GM19025 (cell line): ENCODE measurements around the gene MT4.
"Not testable (repeated sequence)": the region's sequence is repeated elsewhere in the genome, so short reads cannot be mapped to it uniquely, and the experiment has no call there.

ENCODE experiments used
- ATAC-seq: cut with Tn5 transposase; IDR thresholded peaks from one replicate; pipeline ENCODE4 v1.9.1; 2021; ENCODE audit warnings: mild to moderate bottlenecking, low read depth, moderate library complexity; ENCODE audit not compliant: unreplicated experiment

Gene MT4

GRCh38 chr16:56558024-56558747 is 6.7 kb upstream of the MT4 start:
- ATAC-seq: no peak

DNA sequence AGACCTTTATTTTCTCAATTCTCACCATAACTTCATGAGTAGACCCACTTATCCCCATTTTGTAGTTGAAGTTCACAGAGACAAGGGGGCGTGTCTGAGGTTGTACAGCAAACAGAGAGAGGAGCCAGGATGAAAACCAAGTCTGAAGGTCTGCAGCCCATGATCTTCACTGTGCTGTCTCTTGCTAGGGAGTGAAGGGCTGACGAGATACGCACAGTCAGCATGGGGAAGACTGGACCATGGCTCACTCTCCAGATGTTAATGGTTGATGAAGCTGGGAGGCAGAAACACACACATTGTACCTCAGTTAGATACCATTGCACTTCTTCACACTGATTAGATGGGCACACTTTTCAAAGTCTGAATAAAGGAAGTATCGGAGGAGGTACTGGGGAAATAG is 5.8 kb upstream of the MT4 start:
- ATAC-seq: no peak

DNA sequence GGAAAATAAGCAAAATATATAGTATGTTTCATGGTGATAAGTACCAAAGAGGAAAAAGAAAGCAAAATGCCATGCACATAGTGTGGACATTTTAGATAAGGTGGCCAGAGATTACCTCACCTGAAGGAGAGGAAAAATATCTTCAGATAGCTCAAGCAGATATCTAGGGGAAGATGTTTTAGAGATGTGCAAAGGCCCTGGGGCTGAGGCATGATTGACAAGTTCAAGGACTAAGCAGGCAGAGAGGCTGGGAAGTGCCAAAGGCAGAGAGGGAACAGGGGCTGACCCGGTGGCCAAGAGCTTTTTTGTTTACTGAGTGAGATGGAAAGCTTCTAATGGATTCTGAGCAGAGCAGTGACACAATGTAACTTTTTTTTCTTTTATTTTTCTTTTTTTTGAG is 4.4 kb upstream of the MT4 start:
- ATAC-seq: no peak

DNA sequence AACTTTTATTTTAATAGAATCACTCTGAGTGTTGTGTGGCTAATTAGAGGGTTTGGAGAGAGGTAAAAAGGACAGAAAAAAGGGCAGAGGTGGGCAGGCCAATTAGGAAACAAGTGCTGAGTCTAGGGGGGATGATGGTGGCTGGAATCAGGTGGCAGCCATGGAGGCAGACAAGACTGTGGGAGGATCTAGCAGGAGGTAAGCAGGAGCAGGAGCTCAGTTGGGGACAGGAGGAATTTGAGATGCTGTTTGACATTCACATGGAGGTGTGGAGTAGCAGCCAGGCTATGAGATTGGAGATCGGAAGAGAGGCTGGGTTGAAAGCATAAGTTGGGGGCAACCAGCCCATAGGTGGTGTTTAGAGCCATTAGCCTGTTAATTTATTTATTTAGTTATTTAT is 3.7 kb upstream of the MT4 start:
- no peak for ATAC-seq

DNA sequence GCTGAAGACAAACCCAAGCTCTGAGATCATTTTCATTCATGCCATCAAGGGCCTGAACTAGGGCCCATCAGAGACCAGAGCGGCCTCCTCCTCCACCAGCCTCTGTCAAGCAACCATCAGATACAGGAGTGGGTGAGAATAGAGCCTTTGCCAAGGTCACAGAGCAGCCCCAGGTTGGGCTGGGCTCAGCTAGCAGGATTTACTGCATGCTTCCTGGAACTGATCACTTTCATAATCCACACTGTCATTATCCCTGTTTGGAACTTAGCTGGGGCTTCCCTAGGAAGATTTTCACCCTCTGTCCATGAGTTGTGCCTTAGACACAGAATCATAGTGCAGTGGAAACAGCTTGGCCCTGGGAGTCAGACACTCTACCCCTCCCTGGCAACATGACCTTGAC is 5.1 kb downstream of the MT4 start:
- ATAC-seq: no peak

DNA sequence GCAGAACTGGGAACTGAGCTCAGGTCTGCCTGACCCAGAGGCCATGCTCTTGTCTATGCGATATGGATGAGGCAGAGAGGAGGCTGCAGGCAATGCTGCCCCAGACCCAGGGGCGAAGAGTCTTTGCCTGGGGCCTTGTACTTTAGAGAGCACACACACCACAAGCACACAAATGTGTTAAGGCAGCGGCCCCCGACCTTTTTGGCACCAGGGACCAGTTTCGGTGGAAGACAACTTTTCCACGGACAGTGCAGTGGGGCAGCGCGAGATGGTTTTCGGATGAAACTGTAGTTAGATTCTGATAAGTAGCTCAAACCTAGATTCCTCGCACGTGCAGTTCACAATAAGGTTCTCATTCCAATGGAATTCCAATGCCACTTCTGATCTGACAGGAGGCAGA is 6.7 kb downstream of the MT4 start:
- ATAC-seq: no peak

DNA sequence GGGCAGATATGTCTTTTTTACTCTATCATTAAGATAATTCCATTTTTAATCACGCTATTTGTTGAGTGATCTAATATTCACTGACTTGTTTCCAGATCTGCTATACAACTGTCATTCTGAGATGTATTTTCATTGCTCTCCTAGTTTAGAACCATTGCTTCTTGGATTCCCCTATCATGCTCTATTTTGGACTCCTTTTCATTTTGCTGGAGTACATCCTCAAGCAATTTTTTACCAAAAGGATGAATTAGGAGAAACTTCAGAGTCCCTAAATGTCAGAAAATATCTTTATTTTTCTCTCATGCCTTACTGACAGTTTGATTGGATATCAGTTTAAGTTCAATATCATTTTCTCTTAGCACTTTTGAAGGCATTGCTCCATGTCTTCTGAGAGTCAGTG is 9.8 kb downstream of the MT4 start:
- no peak for ATAC-seq

DNA sequence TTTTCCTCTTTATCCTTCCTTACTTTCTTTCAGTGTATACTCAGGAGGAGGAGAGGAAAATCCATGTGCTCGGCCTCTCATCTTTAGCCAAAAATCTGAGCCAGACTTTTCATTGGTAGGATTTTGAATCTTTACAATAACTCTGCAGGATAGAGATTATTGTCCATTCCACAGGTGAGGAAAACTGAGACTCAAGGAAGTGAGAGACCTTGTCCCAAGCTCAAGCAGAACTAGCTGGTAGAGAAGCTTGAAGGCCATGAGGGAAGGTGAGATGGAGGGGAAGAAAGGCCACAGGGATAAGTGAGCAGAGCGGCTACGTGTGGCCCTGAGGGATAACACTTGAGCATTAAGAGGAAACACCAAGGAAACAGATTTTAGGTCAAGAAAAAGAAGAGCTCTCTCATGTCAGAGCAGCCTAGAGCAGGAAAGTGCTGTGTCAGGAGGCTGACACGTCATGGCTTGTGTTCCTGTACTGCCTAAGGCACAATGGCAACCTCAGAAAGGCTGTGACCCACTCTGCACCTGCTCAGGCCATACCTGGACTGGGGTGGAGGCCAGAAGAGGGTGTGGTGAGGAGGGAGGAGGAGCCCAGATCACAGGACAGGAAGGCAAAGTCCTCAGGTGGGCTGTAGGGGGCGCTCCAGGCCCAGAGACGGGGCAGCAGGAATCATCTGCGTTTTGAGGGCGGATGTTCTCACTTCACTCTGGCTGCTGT is 11.9 kb downstream of the MT4 start:
- no peak for ATAC-seq

DNA sequence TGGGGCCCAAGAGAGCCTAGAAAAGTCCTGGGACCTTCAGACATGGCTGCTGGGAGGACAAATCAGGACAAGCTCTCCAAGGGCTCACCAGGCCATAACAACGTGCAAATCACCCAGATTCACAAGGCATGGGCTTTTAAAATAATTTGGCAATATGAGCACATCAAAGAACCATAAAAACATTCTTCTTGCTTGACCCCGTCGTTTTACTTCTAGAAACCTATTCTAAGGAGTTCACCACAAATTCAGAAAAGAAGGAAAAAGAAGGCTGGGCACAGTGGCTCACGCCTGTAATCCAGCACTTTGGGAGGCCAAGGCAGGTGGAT is 12.4 kb downstream of the MT4 start:
- no peak for ATAC-seq

GRCh38 chr16:56580391-56581048 is 15.6 kb downstream of the MT4 start:
- no peak for ATAC-seq

GRCh38 chr16:56582911-56583310 is 18.0 kb downstream of the MT4 start:
- not testable (repeated sequence) for ATAC-seq

DNA sequence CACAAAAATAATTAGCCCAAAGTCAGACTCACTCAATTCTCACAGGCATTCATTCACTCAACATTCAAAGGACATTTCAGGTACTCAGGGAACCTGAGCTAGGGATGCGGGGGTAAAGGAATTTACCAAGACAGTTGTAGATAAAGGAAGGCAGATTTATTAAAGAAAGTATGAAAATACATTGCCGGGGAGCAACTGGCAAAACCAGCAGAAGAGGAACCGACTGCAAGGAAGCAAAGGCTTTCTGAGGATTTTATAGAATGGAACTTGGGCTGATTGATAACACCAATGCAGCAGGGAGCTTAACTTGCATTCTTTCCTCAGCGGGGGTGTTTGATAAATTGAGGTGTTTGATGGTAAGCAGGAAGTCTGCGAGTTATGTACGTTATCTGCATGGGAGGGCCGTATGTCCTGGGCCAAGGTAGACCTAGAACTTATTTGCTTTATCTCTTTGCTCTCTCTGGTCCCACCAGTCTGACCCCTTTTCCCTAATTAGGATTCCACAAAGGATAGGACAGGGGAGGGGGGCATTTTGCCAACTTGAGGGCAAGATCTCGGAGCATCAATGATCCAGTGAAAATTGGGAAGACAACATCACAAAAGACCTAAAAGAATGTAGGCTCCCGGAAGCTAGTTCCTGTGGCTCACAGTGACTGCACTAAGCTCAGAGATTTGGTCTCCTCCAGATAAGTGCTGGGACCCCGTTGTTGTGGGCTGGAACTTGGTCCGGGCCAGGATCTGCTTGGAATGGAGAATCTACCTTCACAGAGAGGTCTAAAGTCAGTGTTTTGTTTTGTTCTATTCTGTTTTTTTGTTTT is 18.7 kb downstream of the MT4 start:
- ATAC-seq: no peak

DNA sequence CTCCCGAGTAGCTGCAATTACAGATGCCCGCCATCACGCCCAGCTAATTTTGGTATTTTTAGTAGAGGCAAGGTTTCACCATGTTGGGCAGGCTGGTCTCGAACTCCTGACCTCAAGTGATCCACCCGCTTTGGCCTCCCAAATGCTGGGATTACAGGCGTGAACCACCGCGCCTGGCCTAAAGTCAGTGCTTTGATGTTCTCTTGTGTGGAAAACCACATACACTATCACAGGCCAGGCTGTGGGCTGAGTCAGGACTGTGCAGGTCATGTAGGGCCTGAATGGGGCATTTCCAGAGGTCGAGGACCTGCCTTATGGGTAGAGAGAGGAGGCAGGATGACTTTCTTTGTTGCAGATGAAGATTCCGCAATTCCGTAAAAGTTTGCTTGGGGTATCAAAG is 19.4 kb downstream of the MT4 start:
- ATAC-seq: no peak

DNA sequence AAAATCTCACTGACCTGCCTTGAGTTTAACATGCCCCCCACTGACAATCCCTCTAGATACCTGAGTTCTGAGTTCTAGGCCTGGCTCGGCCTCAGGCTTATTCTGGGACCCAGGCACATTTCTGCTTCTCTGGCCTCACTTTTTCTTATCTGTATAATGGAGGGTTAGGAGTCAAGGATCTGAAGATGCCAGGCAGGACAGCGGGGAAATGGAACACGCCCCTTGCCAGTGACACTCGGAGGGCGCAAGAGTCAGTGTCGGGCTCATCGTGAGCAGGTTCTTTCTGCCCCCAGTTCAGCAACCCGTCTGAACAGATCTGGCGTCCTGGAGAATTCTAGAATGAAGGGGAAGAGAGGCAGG is 23.9 kb downstream of the MT4 start:
- no peak for ATAC-seq

DNA sequence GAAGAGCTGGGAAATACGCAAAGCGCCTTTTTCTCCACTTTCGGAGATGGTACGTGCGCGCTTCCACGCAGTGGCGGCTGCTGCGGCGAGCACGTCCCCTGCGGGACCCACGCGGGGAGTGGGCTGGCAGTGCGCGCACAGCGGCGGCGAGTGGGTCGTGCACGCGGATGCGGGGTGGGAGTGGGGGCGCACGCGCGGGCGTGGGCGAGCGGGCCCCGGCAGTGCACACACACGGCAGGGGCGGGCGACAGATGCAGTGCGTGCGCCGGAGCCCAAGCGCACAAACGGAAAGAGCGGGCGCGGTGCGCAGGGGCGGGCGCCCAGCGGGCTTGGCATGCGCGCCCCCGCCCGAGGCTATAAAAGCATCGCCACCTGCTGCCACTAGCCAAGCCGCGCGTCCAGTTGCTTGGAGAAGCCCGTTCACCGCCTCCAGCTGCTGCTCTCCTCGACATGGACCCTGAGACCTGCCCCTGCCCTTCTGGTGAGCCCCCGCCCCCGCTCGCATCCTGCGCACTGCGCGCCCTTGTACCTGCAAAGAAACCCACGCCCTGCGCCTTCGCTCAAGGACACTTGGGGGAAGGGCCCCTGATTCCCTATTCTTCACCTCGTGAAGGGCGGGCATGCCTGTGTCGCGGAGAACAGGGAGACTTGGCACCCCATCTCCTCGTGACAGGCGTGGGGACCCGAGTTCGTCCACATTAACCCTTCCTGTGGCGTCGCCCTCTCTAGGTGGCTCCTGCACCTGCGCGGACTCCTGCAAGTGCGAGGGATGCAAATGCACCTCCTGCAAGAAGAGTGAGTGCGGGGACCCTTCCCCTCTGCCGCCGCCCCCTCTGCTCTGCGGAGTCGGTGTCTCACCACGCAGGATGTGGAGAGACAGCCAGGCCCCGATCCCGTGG is 24.5 kb downstream of the MT4 start, which contains the start of gene MT3:
MT3 (plus strand) TSS at position 388 of the 899 bp plus-strand sequence; CDS start at position 451, 63 bp downstream.
- no peak for ATAC-seq

GRCh38 chr16:56591377-56592060 is 26.6 kb downstream of the MT4 start:
- ATAC-seq: no peak

DNA sequence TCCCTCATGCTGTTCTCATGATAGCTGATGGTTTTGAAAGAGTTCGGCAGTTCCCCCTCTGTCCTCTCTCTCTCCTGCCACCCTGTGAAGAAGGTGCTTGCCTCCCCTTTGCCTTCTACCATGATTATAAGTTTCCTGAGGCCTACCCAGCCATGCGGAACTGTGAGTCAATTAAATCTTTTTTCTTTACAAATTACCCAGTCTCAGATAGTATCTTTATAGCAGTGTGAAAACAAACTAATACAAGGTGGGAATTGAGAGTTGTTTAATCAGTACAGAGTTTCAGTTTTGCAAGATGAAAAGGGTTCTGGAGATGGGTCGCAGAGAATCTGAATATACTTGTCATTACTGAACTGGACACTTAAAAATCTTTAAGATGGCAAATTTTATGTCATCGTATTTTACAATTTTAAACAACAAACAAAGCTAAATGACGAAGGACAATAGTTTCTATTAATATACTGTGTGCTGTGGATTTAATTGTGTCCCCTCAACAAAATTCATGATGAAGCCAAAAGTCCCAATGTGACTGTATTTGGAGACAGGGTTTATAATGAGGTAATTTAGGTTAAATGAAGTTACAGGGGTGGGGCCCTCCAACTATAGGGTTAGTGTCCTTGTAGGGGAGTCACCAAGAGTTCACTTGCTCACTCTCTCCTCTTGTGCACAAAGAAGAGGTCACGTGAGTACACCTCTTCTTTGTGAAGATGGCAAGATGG is 28.9 kb downstream of the MT4 start:
- no peak for ATAC-seq

DNA sequence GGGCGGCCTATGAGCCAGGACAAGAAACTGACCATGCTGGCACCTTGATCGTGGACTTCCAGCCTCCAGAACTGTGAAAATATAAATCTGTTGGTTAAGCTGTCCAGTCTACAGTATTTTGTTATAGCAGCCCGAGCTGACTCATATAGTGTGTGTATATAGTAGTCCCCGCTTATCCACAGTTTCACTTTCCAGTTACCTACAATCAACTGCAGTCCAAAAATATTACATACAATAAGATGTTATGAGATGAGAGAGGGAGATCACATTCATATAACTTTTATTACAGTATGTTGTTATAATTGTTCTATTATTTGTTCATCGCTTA is 29.4 kb downstream of the MT4 start:
- no peak for ATAC-seq

DNA sequence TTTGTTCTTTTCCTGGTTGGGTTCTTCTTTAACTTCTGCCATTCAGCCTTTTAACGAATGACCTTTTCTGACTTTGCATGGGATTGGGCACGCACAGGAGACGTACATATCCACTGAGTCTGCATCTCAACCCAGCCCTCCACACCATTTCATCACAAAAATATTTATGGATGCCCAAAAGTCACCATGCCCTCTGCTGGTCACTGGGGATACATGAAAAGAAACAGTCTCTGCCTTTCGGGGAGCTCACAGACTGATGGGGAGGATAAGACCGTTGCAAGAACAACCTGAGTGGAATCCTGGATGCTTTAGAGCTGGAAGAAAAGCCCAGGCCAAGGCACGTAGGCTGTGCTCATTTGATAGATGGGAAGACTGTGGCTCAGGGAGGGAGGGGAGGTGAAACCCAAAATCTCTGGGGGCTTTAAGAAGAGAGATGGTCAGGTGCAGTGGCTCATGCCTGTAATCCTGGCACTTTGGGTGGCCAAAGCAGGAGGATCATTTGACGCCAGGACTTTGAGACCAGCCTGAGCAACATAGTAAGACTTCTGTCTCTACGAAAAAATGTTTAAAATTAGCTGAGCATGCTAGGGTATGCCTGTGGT is 35.6 kb downstream of the MT4 start:
- no peak for ATAC-seq
